HepG2 (cell line): ENCODE results near the gene SLC38A3. TPM values are rescaled to one million over a fixed set of nuclear protein-coding genes. Genes with fewer than 3 reads are reported as not detected.
A peak's percentile ranks its signal among the peaks of the same experiment; 100 is the strongest.

Experiments used
- GATAD2A ChIP-seq: IDR thresholded peaks from 2 replicates; pipeline ENCODE4 v1.6.1; 2016
- GPBP1L1 ChIP-seq: sonication (generic); formaldehyde crosslinking; IDR thresholded peaks from 2 replicates; pipeline ENCODE4 v1.5.0; 2020; ENCODE audit warnings: mild to moderate bottlenecking, missing genetic modification reagents
- JDP2 ChIP-seq: sonication (generic); formaldehyde crosslinking; IDR thresholded peaks from 2 replicates; pipeline ENCODE4 v1.8.1; 2022; ENCODE audit warnings: missing genetic modification reagents, borderline replicate concordance
- KDM1A ChIP-seq: IDR thresholded peaks from 2 replicates; pipeline ENCODE4 v1.6.1; 2016; ENCODE audit warnings: missing compliant biosample characterization
- ZFX ChIP-seq: sonication (generic); formaldehyde crosslinking; IDR thresholded peaks from 2 replicates; pipeline ENCODE4 v1.4.0; 2020; ENCODE audit warnings: mild to moderate bottlenecking, low read depth, missing genetic modification reagents, moderate library complexity
- ZKSCAN5 ChIP-seq: sonication (generic); formaldehyde crosslinking; IDR thresholded peaks from 2 replicates; pipeline ENCODE4 v1.5.1; 2020; ENCODE audit warnings: mild to moderate bottlenecking, missing genetic modification reagents
- ZMYM4 ChIP-seq: sonication (generic); formaldehyde crosslinking; IDR thresholded peaks from 2 replicates; pipeline ENCODE4 v1.8.1; 2023; ENCODE audit warnings: mild to moderate bottlenecking, missing genetic modification reagents
- ZNF335 ChIP-seq: sonication (generic); formaldehyde crosslinking; IDR thresholded peaks from 2 replicates; pipeline ENCODE4 v1.4.0; 2020; ENCODE audit warnings: missing genetic modification reagents
- ZNF337 ChIP-seq: sonication (generic); formaldehyde crosslinking; IDR thresholded peaks from 2 replicates; pipeline ENCODE4 v1.5.1; 2020; ENCODE audit warnings: missing genetic modification reagents, low read depth, mild to moderate bottlenecking, borderline replicate concordance
- ZNF431 ChIP-seq: sonication (generic); formaldehyde crosslinking; IDR thresholded peaks from 2 replicates; pipeline ENCODE4 v1.9.0; 2022; ENCODE audit warnings: missing genetic modification reagents, low read depth, mild to moderate bottlenecking, borderline replicate concordance
- ZNF607 ChIP-seq: sonication (generic); formaldehyde crosslinking; IDR thresholded peaks from 2 replicates; pipeline ENCODE4 v1.5.1; 2020; ENCODE audit warnings: missing genetic modification reagents, mild to moderate bottlenecking, borderline replicate concordance
- ZNF616 ChIP-seq: sonication (generic); formaldehyde crosslinking; IDR thresholded peaks from 2 replicates; pipeline ENCODE4 v1.5.0; 2020; ENCODE audit warnings: low read depth, mild to moderate bottlenecking, missing genetic modification reagents
- ZNF646 ChIP-seq: sonication (generic); formaldehyde crosslinking; IDR thresholded peaks from 2 replicates; pipeline ENCODE4 v1.9.0; 2021; ENCODE audit warnings: mild to moderate bottlenecking, missing genetic modification reagents
- ZNF670 ChIP-seq: sonication (generic); formaldehyde crosslinking; IDR thresholded peaks from 2 replicates; pipeline ENCODE4 v1.8.0; 2022; ENCODE audit warnings: mild to moderate bottlenecking, missing genetic modification reagents, borderline replicate concordance
- ZSCAN12 ChIP-seq: sonication (generic); formaldehyde crosslinking; IDR thresholded peaks from 2 replicates; pipeline ENCODE4 v1.9.0; 2021; ENCODE audit warnings: mild to moderate bottlenecking, missing genetic modification reagents
- polyA plus RNA-seq, 8 experiments: library from polyadenylated mRNA; depleted of rRNA in 3 of 8; stranded (reverse) in 7 of 8; unstranded in 1 of 8; fragments of >200 nt; fragmentation: Illumina TruSeq in 4 of 8; extraction: Trizol in 4 of 8; gene quantifications; 2 replicates each; pipeline versions ENCODE4 v1.2.1 to v1.2.3, GENCODE V29; 2011 to 2016; ENCODE audit warnings: low read depth in 4 of 8, missing spikeins in 1 of 8, mixed read lengths in 1 of 8; ENCODE audit not compliant: insufficient read depth in 1 of 8
- total RNA-seq, 5 experiments: library from RNA; depleted of rRNA; stranded (reverse); fragments of >200 nt; fragmentation: Illumina TruSeq; extraction: Trizol; gene quantifications; 2 replicates each; pipeline ENCODE4 v1.2.3, GENCODE V29; 2016; ENCODE audit warnings: low read depth in 1 of 5
- TF ChIP-seq, protein P1 (sequence below): sonication (generic); formaldehyde crosslinking; IDR thresholded peaks from 2 replicates; pipeline ENCODE4 v1.4.0; 2020; ENCODE audit warnings: missing genetic modification reagents, borderline replicate concordance

Gene SLC38A3
- total and polyA plus RNA-seq, 2 of the 13 experiments (the other 11 are each of a cell fraction or from before 2014, with no cell fraction given) = 29.8 to 164 TPM

DNA sequence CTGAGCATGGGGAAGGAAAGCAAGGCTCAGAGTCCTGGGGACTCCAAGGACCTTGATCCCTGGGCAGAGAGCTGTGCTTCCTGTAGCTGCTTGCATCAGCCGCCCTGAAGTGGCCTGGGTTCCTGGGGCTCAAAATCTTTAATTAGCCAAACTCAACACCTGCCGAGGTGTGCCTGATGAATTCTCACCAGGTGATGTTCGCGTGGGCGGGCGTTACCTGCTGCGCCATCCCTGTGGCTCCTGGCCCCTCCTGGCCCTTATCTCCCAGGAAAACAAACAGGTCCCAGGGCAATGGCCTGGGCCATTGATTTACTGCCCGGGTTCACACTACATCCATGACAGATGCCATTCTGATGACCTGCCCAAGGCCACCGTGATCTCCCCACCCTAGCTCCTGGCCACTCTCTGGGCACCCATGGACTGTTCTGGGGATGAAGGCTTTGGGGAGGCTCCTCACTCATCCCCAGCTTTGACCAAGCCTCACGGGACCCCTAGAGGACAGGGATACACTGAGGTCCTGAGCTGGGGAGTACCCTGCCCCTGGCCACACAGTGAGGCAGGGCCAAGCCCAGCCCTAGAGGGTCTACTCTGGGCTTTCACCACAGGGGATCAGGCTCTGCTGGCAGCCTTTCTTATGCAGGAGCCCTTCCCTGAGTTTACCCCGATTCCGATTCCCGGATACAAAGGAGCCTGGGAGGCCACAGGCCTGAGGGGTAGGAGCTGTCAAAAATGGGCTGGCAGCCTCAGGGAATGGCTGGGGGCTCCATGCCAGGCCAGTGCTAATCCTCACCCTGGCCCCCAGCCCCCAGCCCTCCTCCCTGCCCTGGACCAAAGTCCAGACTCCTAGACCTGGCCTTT, 5.7 kb downstream of the SLC38A3 start (continued):
- TF ChIP-seq ZNF646 (CRISPR knock-in tag) (no peak), ZNF431 (CRISPR knock-in tag) (no peak), ZNF607 (CRISPR knock-in tag) (peak; percentile 63; the same call in 1 of the 2 replicates), ZNF670 (CRISPR knock-in tag) (no peak), GATAD2A (CRISPR knock-in tag) (peak; percentile 89), ZNF335 (CRISPR knock-in tag) (peak; percentile 31; the same call in 1 of the 2 replicates), GPBP1L1 (CRISPR knock-in tag) (no peak), ZNF616 (no peak), ZFX (peak; percentile 62), ZNF337 (CRISPR knock-in tag) (peak; percentile 12; the same call in 1 of the 2 replicates), ZKSCAN5 (no peak), ZMYM4 (CRISPR knock-in tag) (peak; percentile 11; the same call in 1 of the 2 replicates), ZSCAN12 (CRISPR knock-in tag) (no peak), KDM1A (peak; percentile 66; the same call in 1 of the 2 replicates), JDP2 (CRISPR knock-in tag) (no peak; the same call in 1 of the 2 replicates)
- TF ChIP-seq, protein P1, sequence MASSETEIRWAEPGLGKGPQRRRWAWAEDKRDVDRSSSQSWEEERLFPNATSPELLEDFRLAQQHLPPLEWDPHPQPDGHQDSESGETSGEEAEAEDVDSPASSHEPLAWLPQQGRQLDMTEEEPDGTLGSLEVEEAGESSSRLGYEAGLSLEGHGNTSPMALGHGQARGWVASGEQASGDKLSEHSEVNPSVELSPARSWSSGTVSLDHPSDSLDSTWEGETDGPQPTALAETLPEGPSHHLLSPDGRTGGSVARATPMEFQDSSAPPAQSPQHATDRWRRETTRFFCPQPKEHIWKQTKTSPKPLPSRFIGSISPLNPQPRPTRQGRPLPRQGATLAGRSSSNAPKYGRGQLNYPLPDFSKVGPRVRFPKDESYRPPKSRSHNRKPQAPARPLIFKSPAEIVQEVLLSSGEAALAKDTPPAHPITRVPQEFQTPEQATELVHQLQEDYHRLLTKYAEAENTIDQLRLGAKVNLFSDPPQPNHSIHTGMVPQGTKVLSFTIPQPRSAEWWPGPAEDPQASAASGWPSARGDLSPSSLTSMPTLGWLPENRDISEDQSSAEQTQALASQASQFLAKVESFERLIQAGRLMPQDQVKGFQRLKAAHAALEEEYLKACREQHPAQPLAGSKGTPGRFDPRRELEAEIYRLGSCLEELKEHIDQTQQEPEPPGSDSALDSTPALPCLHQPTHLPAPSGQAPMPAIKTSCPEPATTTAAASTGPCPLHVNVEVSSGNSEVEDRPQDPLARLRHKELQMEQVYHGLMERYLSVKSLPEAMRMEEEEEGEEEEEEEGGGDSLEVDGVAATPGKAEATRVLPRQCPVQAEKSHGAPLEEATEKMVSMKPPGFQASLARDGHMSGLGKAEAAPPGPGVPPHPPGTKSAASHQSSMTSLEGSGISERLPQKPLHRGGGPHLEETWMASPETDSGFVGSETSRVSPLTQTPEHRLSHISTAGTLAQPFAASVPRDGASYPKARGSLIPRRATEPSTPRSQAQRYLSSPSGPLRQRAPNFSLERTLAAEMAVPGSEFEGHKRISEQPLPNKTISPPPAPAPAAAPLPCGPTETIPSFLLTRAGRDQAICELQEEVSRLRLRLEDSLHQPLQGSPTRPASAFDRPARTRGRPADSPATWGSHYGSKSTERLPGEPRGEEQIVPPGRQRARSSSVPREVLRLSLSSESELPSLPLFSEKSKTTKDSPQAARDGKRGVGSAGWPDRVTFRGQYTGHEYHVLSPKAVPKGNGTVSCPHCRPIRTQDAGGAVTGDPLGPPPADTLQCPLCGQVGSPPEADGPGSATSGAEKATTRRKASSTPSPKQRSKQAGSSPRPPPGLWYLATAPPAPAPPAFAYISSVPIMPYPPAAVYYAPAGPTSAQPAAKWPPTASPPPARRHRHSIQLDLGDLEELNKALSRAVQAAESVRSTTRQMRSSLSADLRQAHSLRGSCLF = no peak
